Motor neuron (in vitro differentiated cells): ENCODE data around the gene ZBTB12. TPM values are rescaled to one million over a fixed set of nuclear protein-coding genes. Genes with fewer than 3 reads are reported as not detected.
"Not testable (repeated sequence)": the region's sequence is repeated elsewhere in the genome, so short reads cannot be mapped to it uniquely, and the experiment has no call there.

ENCODE experiments used
- ATAC-seq, 8 experiments: fragments of 200-7000 bp; cut with Tn5 transposase; replicated peaks in 6 of 8; 2 replicates each; pipeline ENCODE4 v1.8.0; 2021; ENCODE audit warnings: mild to moderate bottlenecking in 8 of 8, moderate library complexity in 8 of 8
- H3K27ac ChIP-seq, 2 donors: fragments of 250-450 bp; sonication (Bioruptor Pico); 2 replicates each; pipeline ENCODE4 v1.9.0; 2021; ENCODE audit warnings: antibody characterized with exemption in 2 of 2, mild to moderate bottlenecking in 2 of 2, moderate library complexity in 1 of 2
- H3K4me1 ChIP-seq, 2 donors: fragments of 250-450 bp; sonication (Bioruptor Pico); replicated peaks in 1 of 2; 2 replicates each; pipeline ENCODE4 v1.6.1; 2021; ENCODE audit warnings: antibody characterized with exemption in 2 of 2, mild to moderate bottlenecking in 2 of 2, moderate library complexity in 1 of 2
- H3K4me3 ChIP-seq, 5 donors: fragments of 250-450 bp; sonication (Bioruptor Pico); 2 replicates each; pipeline ENCODE4 v1.9.0; 2021; ENCODE audit warnings: antibody characterized with exemption in 5 of 5, mild to moderate bottlenecking in 5 of 5, moderate library complexity in 4 of 5
- WGBS, 10 experiments: fragments of 450-650 bp; shearing (Covaris generic); methylation state at CpG; one replicate each; pipeline ENCODE4 v1.0.0; 2022; 5-methylcytosine and 5-hydroxymethylcytosine counted together
- in situ Hi-C, 9 experiments: fragments of 400-800 bp; cut with MboI; loops; one replicate each; pipeline ENCODE4 v1.15.0; 2021; ENCODE audit warnings: low sequenced_read_pairs in 9 of 9, low pct_unique_long_range_greater_than_20kb in 2 of 9; ENCODE audit not compliant: unreplicated experiment in 9 of 9
- total RNA-seq, 8 experiments: library from RNA; unstranded; fragments of 300-600 nt; gene quantifications; 2 replicates each; pipeline versions ENCODE4 v1.2.3 to v1.2.4, GENCODE V29; 2022

ZBTB12 gene
- total RNA-seq, 8 experiments from 2014 or later = 1.9 to 34.9 (median 15.9) TPM

DNA sequence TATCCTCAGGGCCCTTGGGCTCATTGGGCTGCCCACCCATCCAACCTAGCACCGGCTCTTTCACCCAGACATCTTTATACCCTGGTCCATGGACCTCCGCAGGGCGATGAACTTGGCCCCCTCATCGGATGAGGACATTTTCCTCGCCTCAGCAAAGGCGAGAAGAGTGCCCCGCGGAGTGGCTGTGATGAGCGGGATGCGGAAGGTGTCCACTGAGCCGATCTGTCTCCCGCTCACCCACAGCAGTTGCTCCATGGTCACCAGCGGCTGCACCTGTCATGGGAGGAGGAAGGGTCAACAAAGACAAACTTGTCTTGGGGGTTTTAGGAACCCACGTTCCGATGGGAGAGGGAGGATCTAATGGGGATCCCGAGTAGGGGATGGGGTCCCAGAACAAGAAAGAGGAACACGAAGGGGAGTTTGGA, 40.0 kb downstream of the ZBTB12 start:
- in situ Hi-C loops = no loop called here
- H3K4me1 ChIP-seq = peaks cover 4 to 11% of the 10 kb centered on the region in 2 donors
- no peak for ATAC-seq
- peak overlapping the region in 1 of 2 donors; percentile 15 for H3K27ac ChIP-seq
- WGBS, 10 experiments = 0 to 43% (median 35%) methylated on average over 1 to 13 of the region's 17 CpGs; no CpG with 5 or more reads in 3 of the 10 experiments
- peak overlapping the region; percentile 55 to 88 (median 74) for H3K4me3 ChIP-seq

GRCh38 chr6:31861150-31861549, 40.7 kb downstream of the ZBTB12 start:
- in situ Hi-C loops = no loop called here
- WGBS, 10 experiments = 81 to 100% (median 94%) methylated on average over 1 to 4 of the region's 7 CpGs; no CpG with 5 or more reads in 2 of the 10 experiments
- Histone ChIP-seq H3K27ac (no peak overlapping the region), H3K4me3 (peak overlapping the region in 1 of 5 donors; percentile 74), H3K4me1 (peaks cover 4 to 11% of the 10 kb centered on the region in 2 donors)
- ATAC-seq = no peak

DNA sequence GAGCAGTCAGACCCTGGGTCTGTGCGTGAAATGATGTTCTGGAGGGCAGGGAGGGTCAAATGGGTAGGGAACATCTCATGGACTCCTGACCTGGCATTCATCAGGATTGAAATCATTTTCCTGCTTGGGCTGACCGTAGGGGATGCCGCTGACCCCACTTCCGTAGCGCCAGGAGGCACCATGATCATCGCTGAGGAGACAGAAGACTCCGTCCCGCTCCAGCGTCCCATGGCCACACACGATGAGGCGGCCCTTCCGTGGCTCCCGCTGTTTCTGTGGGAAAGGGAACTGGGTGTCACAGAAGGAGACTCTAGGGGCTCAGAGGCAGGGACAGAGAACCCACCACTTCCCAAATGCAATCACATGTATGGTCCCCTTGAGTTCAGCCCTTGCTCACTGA, 41.5 kb downstream of the ZBTB12 start:
- ATAC-seq = no peak
- H3K27ac ChIP-seq = no peak overlapping the region
- 89 to 100% (median 100%) methylated on average over 1 to 5 of the region's 13 CpGs; no CpG with 5 or more reads in 7 of the 10 experiments for WGBS, 10 experiments
- H3K4me3 ChIP-seq = no peak overlapping the region
- in situ Hi-C loops = no loop called here
- H3K4me1 ChIP-seq = peaks cover 4 to 11% of the 10 kb centered on the region in 2 donors

DNA sequence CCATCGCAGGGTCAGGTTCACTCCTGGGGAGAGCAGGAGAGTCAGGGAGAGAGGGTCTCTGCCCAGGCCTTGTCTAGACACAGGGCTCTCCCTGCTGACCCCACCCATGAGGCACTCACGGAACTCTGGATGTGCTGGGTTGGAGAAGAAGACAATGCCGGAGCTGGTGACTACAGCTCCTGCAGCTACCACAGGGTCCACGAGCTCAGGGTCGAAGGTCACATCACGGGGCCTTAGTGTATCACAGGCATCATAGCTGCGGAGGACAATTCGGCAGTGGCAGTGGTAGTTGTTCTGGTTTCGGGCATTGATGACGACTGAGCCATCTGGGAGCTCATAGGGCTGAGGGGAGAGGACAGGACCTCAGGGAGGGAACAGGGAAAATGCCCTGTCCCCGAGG, 42.0 kb downstream of the ZBTB12 start:
- Histone ChIP-seq H3K27ac (no peak overlapping the region), H3K4me3 (no peak overlapping the region), H3K4me1 (peaks cover 4 to 11% of the 10 kb centered on the region in 2 donors)
- no peak for ATAC-seq
- in situ Hi-C loops = no loop called here
- 91 to 100% (median 93%) methylated on average over 2 to 9 of the region's 11 CpGs; no CpG with 5 or more reads in 6 of the 10 experiments for WGBS, 10 experiments

DNA sequence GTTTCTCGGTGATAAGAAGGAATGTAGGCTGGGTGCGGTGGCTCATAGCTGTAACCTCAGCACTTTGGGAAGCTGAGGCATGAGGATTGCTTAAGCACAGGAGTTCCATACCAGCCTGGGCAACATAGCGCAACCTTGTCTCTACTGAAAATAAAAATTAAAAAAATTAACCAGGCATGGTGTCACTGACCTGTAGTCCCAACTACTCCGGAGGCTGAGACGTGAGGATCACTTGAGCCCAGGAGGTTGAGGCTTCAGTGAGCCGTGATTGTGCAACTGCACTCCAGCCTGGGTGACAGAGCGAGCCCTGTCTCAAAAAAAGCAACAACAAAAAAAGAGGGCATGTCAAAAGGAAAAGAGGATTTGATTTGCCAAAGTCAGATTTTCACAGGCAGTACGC, 43.2 kb downstream of the ZBTB12 start:
- no peak for ATAC-seq
- peaks cover 4% of the 10 kb centered on the region in 2 donors for H3K4me1 ChIP-seq
- no peak overlapping the region for H3K27ac ChIP-seq
- WGBS, 10 experiments = 85 to 100% (median 96%) methylated on average over 1 to 7 of the region's 8 CpGs
- in situ Hi-C loops = no loop called here
- H3K4me3 ChIP-seq = no peak overlapping the region

GRCh38 chr6:31857774-31858173, 44.1 kb downstream of the ZBTB12 start:
- in situ Hi-C loops, H3K4me3 ChIP-seq, ATAC-seq, H3K4me1 ChIP-seq, H3K27ac ChIP-seq: not testable (repeated sequence)
- 82 to 100% (median 94%) methylated on average over 2 to 8 of the region's 8 CpGs; no CpG with 5 or more reads in 2 of the 10 experiments for WGBS, 10 experiments

DNA sequence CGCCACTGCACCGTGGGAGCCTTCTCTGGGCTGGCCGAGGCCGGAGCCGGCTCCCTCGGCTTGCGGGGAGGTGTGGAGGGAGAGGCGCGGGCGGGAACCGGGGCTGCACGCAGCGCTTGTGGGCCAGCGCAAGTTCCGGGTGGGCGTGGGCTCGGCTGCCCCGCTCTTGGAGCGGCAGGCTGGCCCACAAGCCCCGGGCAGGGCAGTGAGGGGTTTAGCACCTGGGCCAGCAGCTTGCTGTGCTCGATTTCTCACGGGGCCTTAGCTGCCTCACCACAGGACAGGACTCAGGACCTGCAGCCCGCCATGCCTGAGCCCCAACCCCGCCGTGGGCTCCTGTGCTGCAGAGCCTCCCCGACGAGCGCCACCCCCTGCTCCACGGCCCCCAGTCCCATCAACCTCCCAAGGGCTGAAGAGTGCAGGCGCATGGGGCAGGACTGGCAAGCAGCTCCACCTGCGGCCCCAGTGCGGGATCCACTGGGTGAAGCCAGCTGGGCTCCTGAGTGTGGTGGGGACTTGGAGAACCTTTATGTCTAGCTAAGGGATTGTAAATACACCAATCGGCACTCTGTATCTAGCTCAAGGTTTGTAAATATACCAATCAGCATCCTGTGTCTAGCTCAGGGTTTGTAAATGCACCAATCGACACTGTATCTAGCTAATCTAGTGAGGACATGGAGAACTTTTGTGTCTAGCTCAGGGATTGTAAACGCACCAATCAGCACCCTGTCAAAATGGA, 49.7 kb downstream of the ZBTB12 start:
- H3K4me3 ChIP-seq, H3K4me1 ChIP-seq, H3K27ac ChIP-seq, in situ Hi-C loops: not testable (repeated sequence)
- peak in 6 of 8 experiments; percentile 12 to 46 (median 32) for ATAC-seq
- 40 to 100% (median 80%) methylated on average over 1 to 11 of the region's 35 CpGs; no CpG with 5 or more reads in 5 of the 10 experiments for WGBS, 10 experiments

DNA sequence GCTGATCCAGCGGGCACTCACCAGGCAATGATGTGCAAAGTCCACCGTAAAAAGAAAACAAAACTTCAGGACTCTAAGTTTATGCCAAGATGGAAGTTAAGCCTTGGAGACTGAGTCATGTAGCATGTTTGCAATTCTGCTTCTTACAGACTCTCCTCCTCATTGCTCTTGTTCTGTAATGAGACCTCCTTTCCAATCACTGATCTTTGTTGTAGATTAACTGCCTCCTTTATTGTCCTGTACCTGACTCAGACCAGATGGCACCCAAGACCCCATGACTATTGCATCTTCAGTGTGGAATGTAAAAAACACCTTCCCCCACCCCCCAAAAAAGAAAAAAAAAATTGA, 50.4 kb downstream of the ZBTB12 start:
- no peaks in the 10 kb centered on the region for H3K4me1 ChIP-seq
- WGBS, 10 experiments = 20 to 93% (median 56%) methylated on average over 1 to 2 of the region's 2 CpGs; no CpG with 5 or more reads in 2 of the 10 experiments
- in situ Hi-C loops = no loop called here
- H3K27ac ChIP-seq = no peak overlapping the region
- no peak overlapping the region for H3K4me3 ChIP-seq
- peak in 6 of 8 experiments; percentile 7 to 50 (median 24) for ATAC-seq

GRCh38 chr6:31850765-31851484, 51.0 kb downstream of the ZBTB12 start:
- in situ Hi-C loops = no loop called here
- H3K4me3 ChIP-seq = no peak overlapping the region
- 75 to 100% (median 100%) methylated on average over 1 to 2 of the region's 2 CpGs; no CpG with 5 or more reads in 5 of the 10 experiments for WGBS, 10 experiments
- peak in 1 of 8 experiments; percentile 6 for ATAC-seq
- H3K4me1 ChIP-seq = no peaks in the 10 kb centered on the region
- H3K27ac ChIP-seq = no peak overlapping the region

Other genes starting within 250 kb of the ZBTB12 start
- gene BAG6, start 249.4 kb downstream of the ZBTB12 start, total RNA-seq = 100 to 1,000 TPM; 159 to 322 (median 247) TPM
- gene APOM, start 246.2 kb downstream of the ZBTB12 start, total RNA-seq = 1 to 10 TPM; 2.3 to 6.8 (median 5.3) TPM
- 10 to 100 TPM; 10.8 to 24.6 (median 15.5) TPM for gene C6orf47, start 241.3 kb downstream of the ZBTB12 start, total RNA-seq
- 10 to 100 TPM; 15.2 to 27.2 (median 22.0) TPM for gene GPANK1, start 237.1 kb downstream of the ZBTB12 start, total RNA-seq
- gene CSNK2B, start 236.0 kb downstream of the ZBTB12 start, total RNA-seq = 100 to 1,000 TPM; 112 to 225 (median 167) TPM
- 10 to 100 TPM in 2 of 8 experiments, 1 to 10 TPM in 6; 3.0 to 20.9 (median 6.3) TPM for gene LY6G5B, start 232.1 kb downstream of the ZBTB12 start, total RNA-seq
- gene LY6G5C, start 221.0 kb downstream of the ZBTB12 start, total RNA-seq = 1 to 10 TPM; 1.3 to 7.1 (median 2.8) TPM
- gene ABHD16A, start 198.8 kb downstream of the ZBTB12 start, total RNA-seq = 10 to 100 TPM; 43.8 to 69.0 (median 52.5) TPM
- not detected for gene LY6G6F, start 195.2 kb downstream of the ZBTB12 start, total RNA-seq
- gene LY6G6D, start 186.7 kb downstream of the ZBTB12 start, total RNA-seq = not detected
- 1 to 10 TPM in 1 of 8 experiments, under 1 TPM in 4, not detected in 3; 0.16 to 1.6 (median 0.41) TPM for gene LY6G6C, start 180.3 kb downstream of the ZBTB12 start, total RNA-seq
- gene MPIG6B, start 178.7 kb downstream of the ZBTB12 start, total RNA-seq = 1 to 10 TPM in 2 of 8 experiments, under 1 TPM in 6; 0.18 to 1.8 (median 0.58) TPM
- 100 to 1,000 TPM in 5 of 8 experiments, 10 to 100 TPM in 3; 15.5 to 168 (median 120) TPM for gene DDAH2, start 172.8 kb downstream of the ZBTB12 start, total RNA-seq
- gene CLIC1, start 165.6 kb downstream of the ZBTB12 start, total RNA-seq = 100 to 1,000 TPM in 5 of 8 experiments, 10 to 100 TPM in 3; 73.5 to 627 (median 176) TPM
- gene MSH5, start 162.1 kb downstream of the ZBTB12 start, total RNA-seq = 10 to 100 TPM in 5 of 8 experiments, 1 to 10 TPM in 3; 3.8 to 65.3 (median 11.3) TPM
- 1 to 10 TPM in 7 of 8 experiments, under 1 TPM in 1; 0.87 to 8.0 (median 2.7) TPM for gene SAPCD1, start 139.4 kb downstream of the ZBTB12 start, total RNA-seq
- 1 to 10 TPM in 6 of 8 experiments, under 1 TPM in 2; 0.63 to 2.9 (median 1.4) TPM for gene VWA7, start 124.8 kb downstream of the ZBTB12 start, total RNA-seq
- gene VARS1, start 106.3 kb downstream of the ZBTB12 start, total RNA-seq = 100 to 1,000 TPM in 2 of 8 experiments, 10 to 100 TPM in 6; 26.4 to 135 (median 52.7) TPM
- gene LSM2, start 95.1 kb downstream of the ZBTB12 start, total RNA-seq = 10 to 100 TPM; 34.8 to 79.8 (median 47.1) TPM
- gene HSPA1L, start 86.8 kb downstream of the ZBTB12 start, total RNA-seq = 1 to 10 TPM; 1.0 to 4.3 (median 3.1) TPM
- gene HSPA1A, start 86.5 kb downstream of the ZBTB12 start, total RNA-seq = 100 to 1,000 TPM in 2 of 8 experiments, 10 to 100 TPM in 6; 29.3 to 514 (median 92.4) TPM
- 100 to 1,000 TPM in 6 of 8 experiments, 10 to 100 TPM in 2; 68.6 to 489 (median 130) TPM for gene HSPA1B, start 74.3 kb downstream of the ZBTB12 start, total RNA-seq
- gene NEU1, start 39.3 kb downstream of the ZBTB12 start, total RNA-seq = 100 to 1,000 TPM in 1 of 8 experiments, 10 to 100 TPM in 7; 22.8 to 106 (median 36.2) TPM
- 1 to 10 TPM in 2 of 8 experiments, under 1 TPM in 5, not detected in 1; 0.07 to 1.0 (median 0.41) TPM for gene SLC44A4, start 23.1 kb downstream of the ZBTB12 start, total RNA-seq
- gene EHMT2, start 4.4 kb downstream of the ZBTB12 start, total RNA-seq = 100 to 1,000 TPM in 1 of 8 experiments, 10 to 100 TPM in 7; 19.9 to 112 (median 60.3) TPM
- 10 to 100 TPM in 1 of 8 experiments, 1 to 10 TPM in 6, under 1 TPM in 1; 0.67 to 55.1 (median 1.8) TPM for gene C2, start 25.6 kb upstream of the ZBTB12 start, total RNA-seq
- gene CFB, start 44.0 kb upstream of the ZBTB12 start, total RNA-seq = 100 to 1,000 TPM in 1 of 8 experiments, 10 to 100 TPM in 3, 1 to 10 TPM in 4; 2.3 to 300 (median 12.7) TPM
- 10 to 100 TPM; 50.3 to 91.1 (median 72.3) TPM for gene NELFE, start 56.9 kb upstream of the ZBTB12 start, total RNA-seq
- 10 to 100 TPM; 30.6 to 68.4 (median 52.9) TPM for gene SKIC2, start 57.1 kb upstream of the ZBTB12 start, total RNA-seq
- gene DXO, start 70.1 kb upstream of the ZBTB12 start, total RNA-seq = 10 to 100 TPM; 15.3 to 26.9 (median 22.9) TPM
- 100 to 1,000 TPM in 1 of 8 experiments, 10 to 100 TPM in 4, 1 to 10 TPM in 3; 3.1 to 631 (median 17.1) TPM for gene C4A, start 80.0 kb upstream of the ZBTB12 start, total RNA-seq
- 100 to 1,000 TPM in 1 of 8 experiments, 10 to 100 TPM in 4, 1 to 10 TPM in 3; 2.5 to 575 (median 14.2) TPM for gene C4B, start 112.7 kb upstream of the ZBTB12 start, total RNA-seq
- gene CYP21A2, start 136.3 kb upstream of the ZBTB12 start, total RNA-seq = 1 to 10 TPM in 2 of 8 experiments, under 1 TPM in 6; 0.16 to 8.7 (median 0.77) TPM
- 10 to 100 TPM in 2 of 8 experiments, 1 to 10 TPM in 5, under 1 TPM in 1; 0.81 to 84.8 (median 3.1) TPM for gene TNXB, start 207.3 kb upstream of the ZBTB12 start, total RNA-seq
- gene ATF6B, start 226.2 kb upstream of the ZBTB12 start, total RNA-seq = 10 to 100 TPM; 25.6 to 59.0 (median 45.1) TPM
- gene FKBPL, start 228.2 kb upstream of the ZBTB12 start, total RNA-seq = 10 to 100 TPM in 1 of 8 experiments, 1 to 10 TPM in 7; 4.4 to 11.9 (median 6.4) TPM
- 1 to 10 TPM in 4 of 8 experiments, under 1 TPM in 4; 0.50 to 2.9 (median 1.1) TPM for gene PRRT1, start 249.9 kb upstream of the ZBTB12 start, total RNA-seq